ENCODE measurements around the gene FHAD1.
"Not testable (repeated sequence)": the region's sequence is repeated elsewhere in the genome, so short reads cannot be mapped to it uniquely, and the experiment has no call there.

FHAD1 gene

DNA sequence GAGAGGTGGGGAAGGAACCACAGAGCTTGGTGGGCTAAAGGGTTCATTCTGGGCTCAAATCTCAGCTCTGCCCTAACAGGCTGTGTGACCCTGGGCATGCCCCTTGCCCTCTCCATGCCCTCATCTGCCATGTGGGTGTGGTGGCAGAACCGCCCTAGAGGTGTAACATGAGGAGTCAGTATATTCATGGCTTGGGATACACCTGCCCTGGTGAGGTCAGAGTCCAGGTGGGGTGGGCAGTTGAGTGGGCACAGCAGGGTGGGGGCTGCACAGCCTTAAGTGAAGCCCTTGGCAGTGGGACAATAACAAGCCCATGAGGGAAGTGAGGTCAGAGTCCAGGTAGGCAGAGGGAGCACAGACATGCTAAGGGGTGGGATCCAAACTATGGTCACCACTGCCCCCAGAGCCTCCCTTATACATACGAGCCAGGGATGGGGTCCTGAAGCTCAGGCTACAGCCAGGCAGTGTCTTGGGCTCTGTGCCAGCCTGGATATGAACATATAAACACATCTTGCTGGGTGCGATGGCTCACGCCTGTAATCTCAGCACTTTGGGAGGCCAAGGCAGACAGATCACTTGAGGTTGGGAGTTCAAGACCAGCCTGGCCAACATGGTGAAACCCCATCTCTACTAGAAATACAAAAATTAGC, 103.7 kb downstream of the FHAD1 start:
- DNase-seq = no peak

DNA sequence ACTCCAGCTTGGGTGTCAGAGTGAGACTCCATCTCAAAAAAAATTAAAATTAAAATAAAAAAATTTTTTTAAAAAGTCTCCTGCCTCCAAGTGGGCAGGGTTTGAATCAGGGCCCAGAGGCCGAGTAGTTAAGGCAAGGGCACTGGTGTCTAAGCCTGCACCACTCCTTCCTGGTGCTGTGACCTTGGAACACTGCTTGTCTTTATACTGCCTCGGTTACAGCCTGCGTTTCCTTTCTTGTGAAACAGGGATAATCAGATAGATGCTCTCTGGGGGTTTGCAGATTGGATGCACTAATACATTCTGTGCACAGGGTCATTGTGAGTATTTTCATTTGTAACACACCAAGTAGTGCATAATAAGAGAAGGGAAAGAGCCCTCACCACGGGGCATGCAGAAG, 104.3 kb downstream of the FHAD1 start:
- DNase-seq = no peak

DNA sequence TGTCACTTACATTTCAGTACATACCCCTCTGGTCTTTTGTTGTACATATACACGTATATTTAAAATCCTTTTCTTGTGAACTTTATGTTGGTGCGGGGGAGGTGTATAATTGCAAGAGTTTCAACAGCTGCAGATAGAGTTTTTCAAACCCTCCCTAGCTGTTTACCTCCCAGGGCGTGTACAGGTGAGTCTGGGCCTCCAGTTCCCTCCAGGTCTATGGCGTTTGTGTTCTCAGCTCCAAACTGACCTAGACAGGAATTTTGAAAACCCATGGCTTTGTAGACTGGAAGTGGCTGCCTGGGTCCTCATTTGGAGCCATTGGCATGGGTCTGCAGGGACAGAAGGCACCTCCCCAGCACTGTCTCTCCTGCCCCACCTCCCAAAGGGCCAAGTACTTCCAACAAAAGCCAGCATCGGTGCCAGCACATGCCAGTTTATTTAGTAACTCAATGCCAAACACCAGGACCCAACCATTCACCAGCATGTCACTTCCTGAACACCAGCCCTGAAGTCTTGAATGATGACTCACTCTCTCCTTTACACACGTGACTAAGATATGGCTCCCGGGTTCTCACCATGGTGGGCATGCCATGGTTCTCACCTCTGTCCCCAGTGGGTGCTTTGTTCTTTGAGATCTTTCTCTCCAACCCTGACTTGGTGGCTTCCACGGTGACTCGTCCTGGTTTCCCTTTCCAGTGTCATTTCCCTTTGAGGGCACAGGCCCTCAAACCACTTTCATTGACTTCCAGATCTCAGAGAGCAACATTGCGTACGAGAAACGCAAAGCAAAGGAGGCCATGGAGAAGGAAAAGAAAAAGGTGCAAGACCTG, 105.3 kb downstream of the FHAD1 start:
- DNase-seq = peak; percentile 23

DNA sequence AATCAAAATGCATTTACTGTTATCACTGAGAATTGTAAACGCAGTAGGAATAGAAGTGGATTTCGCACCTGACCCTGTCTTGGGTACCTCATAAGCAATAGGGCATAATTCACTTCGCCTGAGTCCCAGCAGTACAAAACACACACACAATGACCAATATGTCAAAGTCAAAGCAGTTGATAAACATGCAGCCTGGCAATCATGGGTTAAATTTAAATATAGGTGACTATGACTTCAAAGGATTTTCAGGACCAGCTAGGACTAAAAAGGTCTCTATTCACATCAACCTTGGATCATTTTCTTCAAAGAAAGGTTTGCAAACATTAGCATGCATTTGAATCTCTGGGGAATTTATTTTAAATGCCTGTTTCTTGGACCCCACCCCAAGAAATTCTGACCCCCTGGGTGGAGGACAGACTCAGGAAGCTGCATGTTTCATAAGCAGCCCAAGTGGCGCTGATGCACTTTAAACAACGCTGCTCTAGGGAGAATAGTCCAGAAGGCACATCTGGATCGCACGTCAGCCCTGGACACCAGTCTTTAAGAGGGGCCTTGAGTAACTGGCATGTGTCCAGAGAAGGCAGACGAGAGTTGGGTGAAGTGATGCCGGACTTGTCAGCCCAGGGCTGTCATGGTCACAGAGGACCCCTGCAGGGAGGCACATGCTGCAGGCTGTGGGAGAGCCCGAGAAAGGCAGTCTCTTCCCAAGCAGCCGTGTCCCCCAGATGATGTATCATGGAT, 107.0 kb downstream of the FHAD1 start:
- peak; percentile 14 for DNase-seq

DNA sequence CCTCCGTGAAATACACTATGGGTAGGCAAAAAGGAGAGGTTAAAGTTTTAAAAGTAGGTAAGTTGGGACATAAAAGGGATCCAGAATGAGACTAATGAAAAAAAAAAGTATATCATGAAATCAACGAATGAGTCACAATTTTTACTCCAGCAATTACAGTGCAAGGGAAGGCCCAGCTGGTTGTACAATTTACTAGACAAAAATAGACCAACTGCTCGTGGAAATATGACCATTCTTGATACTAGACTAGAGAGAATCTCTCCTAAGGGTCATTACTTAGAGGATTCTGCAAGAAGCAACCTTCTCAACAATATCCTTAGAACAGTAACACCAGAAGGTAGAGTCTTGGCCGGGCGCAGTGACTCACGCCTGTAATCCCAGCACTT, 107.5 kb downstream of the FHAD1 start:
- DNase-seq = no peak

DNA sequence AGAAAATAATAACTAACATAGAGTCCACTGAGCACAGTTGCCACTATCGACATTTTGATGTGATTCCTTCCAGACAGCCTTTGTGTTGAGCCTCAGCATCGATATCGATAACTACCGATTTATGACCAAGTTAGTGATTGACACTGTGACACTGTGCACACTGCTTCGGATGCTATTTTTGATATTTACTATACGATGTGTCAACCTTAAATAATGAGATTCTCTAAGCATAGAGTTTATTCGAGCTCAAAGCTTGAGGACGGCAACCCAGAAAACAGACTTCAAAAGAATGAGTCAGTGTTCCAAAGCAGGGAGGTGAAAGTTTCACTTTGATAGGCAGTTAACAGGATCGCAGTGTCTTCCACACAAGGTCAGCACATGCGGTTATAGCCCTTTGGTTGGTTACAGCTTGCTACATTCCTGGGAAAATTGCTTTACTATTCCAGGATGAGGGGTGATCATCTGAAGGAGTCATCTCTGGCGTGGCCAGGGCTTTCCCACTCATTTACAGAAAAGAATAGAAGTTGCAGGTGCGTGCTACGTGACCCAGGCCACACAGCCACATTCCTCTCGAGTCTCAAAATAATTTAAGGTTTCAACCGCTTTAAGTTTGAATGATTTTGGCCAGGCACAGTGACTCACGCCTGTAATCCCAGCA, 109.1 kb downstream of the FHAD1 start:
- DNase-seq = no peak

DNA sequence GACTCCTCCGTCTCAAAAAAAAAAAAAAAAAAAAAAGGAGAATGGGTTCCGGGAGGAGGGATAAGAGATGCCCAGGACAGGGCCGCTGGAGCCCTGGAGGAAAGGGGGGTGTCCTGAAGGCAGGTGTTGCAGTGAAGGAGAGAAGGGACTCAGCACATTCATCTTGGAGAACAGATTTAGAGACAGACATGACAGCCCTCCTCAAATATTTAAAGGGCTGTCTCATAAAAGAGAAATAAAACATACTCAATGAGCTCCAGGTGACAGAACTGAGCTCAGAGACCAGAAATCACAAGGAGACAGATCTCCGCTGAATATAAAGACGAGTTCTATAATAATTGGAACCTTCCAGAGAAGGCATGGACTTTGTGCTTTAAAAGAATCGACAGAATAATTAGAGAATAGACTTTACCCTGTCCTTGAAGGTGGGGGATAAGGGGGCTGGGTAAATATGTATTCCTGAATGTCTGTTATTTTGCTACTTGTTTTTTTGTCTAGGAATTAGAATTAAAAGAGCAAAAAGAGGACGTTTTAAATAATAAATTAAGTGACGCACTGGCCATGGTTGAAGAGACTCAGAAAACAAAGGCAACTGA, 110.7 kb downstream of the FHAD1 start:
- no peak for DNase-seq

DNA sequence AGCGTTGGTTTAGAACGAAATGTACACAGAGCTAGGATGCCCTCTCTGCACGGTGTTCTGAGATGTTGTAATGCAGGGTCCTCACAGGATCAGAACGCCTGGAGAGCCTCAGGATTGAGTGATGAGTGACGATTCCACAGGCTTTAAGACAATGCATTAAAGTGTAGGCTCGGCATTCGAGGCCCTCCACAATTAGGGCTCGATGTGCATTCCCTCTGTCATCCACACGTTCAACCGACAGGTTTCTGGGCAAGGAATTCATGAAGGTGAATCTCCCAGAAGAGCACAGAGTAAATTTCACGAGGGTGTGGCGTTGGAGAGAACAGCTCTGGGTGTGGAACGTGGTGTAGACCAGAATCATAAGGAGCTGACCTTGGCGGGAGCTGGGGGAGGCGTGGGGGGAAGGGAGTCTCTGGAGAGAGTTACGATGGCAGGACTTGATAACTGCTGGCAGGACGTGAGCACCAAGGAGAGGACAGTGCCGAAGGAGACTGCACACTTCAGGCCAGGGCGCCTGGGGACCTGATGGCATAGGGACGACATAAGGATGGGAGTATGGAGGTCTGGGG, 111.6 kb downstream of the FHAD1 start:
- no peak for DNase-seq

DNA sequence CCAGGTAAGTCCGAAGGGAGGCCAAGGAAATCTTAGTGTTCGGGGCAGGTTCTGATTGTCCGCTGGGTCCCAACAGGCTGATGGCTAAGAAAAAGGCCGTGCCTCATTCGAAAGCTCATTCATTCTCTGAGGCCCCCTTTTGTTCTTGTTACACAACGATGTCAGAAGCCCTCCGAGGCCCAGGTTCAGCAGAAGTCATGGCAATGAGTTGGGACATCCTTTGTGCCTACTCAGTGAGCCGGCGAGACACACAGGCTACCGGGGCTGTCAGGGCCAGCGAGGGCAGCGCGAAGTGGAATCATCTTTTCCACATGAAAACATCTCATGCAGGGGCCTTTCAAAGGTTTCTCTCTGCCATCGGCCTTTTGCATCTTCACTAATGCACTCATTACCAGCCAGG, 113.7 kb downstream of the FHAD1 start:
- DNase-seq = no peak

DNA sequence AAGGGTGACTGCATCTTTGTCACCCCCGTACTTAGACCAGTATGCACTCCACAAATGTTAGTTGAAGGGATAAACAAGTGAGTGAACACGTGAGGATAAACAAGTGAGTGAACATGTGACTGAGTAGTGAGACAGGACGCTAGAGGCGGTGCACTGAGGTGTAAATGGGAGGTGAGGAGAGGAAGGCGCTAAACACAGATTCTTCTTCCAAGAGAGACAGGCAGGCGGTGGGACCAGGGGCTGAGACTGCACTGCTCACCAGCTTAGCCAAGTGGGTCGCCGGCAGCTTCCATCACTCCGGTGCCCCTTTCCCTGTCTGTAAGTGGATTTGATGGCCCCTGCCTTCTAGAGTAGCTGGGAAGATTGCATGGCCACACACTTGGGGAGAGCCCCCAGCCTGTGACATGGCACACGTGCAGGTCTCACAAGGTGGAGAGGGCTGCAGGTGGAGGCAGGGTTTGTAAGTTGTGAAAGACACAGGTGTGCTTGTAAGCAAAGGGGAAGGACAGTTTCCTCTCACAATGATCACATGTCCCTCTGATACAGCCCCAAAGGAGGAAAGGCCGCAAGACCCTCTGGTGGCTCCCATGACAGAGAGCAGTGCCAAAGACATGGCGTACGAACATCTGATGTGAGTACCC, 115.2 kb downstream of the FHAD1 start:
- no peak for DNase-seq

DNA sequence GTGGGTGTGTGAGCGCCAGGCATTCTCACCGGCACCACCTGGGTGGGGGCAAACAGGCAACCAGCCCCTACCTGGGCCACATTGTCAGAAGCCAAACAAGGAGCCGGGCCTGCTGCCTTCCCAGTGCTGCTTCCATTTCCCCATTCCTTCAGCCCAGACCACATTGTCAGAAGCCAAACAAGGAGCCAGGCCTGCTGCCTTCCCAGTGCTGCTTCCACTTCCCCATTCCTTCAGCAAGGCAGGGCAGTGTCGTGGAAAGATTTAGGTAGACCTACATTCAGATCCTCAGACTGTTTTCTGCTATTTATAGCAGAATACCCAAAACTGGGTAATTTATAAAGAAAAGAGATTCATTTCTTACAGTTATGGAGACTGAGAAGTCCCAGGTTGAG, 115.7 kb downstream of the FHAD1 start:
- no peak for DNase-seq

DNA sequence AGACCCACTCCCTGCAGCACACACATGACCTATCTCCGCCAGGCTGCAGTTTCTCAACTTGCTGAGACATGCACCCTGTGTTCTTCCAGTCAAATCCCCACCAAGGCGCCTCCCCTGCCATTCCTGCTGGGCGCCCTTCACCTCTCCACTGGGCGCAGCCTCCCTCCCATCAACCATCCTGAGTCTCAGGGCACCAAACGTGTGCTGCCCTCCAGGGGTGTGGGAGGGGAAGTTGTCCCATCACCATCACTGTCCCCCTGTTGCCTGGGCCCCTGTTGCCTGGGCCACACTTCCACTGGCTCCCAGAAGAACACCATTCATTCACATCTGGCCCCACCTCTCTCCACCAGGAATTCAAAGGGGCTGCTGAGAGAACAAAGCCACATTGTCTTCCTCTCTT, 117.7 kb downstream of the FHAD1 start:
- no peak for DNase-seq

DNA sequence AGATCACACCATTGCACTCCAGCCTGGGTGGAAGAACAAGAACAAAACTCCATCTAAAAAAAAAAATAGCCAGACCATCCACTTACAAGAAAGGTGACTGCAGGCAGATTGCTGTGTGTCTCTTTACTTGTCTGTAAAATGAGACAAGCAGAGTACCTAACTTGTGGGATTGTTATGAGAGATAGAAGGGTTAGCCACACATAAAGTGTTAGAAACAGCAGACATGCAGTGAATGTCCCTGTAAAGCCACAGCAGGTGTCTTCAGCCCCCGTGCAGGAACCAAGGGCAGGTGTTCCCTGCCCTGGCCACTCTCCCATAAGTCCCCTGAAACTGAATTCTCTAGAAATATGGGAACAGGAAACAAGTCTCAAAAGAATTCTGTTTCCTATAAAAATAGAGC, 121.9 kb downstream of the FHAD1 start:
- no peak for DNase-seq

DNA sequence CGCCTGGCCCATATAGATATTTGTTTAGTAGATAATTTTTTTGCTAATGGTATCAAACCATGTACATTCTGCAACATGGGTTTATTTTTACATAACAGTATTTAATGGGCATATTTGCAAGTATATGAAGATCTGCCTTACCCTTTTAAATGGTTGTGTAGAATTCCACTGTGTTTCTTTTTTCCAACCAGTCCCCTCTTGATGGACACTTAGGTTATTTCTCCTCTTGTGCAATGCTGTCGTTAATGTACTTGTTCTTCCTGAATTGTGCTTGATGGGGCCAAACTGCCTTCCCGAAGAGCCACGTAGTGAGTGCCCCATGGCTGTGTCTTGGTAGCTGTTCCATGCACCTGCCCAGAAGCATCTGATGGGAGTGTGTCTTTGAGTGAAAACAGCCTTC, 123.2 kb downstream of the FHAD1 start:
- no peak for DNase-seq

DNA sequence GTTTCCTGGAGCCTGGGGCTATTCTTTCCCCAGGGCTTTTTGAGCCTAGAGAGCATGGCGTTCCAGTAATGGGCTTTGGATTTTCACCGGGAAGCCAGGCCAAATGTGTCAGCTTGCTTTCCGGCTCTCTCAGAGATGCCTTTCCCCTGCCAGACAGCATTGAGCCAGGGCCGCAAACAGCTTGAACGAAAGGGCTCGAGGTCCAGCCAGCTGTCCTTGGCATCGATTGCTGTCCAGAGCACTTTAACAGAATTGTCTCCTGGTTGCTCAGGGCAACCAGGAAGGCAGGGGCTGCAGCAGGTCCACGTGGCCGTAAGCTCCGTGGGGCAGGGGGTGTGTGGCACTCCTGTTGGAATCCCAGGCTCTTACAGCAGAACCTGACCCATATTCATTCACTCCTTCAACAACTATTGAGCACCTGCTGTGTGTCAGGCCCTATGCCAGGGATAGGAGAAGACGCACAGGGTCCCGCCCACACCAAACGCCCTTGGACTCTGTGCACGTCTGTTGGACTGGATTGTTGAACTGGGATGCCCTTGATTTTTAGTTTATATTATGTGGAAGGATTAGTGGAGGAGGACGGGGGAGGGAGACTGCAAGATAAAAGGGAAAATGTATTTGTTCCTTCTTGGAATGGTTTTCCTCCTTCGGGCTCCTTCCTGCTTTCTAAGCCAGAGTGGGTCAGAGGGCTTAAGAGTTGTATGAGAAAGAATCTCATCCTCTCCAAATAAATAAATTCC, 123.9 kb downstream of the FHAD1 start:
- DNase-seq = no peak

DNA sequence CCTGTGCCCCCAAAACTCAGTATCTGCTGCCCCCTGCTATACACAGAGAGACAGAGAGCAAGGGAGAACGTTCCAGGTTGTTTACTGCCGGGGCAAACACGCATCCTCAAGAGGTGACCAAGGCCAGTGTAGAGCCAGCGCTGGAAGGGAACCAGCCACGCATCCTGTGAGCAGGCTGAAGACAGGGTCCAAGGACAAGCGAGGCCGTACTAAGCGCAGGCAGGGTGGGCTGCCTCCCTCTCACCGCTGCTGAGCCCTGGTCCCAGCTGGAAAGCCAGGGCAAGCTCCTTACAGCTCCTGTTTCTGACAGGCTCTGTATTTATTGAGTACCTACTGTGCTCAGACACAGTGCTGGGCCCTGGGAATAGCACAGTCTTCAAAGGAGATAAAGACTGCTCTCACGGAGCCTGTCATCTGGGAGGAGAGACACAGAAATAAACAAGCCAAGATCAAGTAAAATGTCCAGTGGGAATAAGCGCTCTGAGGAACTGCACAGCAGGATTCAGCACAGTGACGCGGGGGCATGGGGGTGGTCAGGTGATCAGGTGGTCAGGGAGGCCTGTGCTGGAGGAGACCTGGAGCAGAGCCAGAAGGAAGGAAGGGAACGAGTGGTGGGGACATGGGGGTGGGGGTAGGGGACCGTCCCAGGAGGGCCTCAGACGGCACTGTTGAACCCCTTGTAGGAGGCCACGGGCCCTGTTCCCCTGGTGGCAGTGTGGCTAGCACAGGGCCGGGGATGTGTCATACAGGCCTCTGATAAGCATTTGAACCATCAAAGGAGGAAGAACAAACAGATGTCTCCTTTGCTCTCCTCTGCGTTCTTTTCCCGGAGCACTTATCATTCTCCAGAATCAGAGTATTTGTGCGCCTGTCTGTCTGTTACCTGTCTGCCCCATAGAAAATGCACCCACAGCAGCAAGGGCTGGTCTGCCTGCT, 124.9 kb downstream of the FHAD1 start:
- no peak for DNase-seq

DNA sequence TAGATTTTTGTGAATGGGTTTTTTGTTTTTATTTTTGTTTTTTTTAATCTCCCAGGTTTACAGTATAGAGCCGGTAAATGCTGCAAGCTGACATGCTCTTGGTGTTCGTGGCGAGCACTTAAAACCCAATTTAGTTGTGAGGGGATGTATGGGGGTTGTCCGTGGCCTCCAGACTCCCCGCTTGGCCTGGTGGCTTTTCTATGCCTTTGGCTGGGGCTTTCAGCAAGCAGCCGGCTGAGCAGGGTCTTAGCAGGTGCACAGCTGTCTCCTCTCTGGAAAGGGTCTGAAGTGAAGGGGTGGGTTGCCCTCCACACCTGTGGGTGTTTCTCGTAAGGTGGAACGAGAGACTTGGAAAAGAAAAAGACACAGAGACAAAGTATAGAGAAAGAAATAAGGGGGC, 131.7 kb downstream of the FHAD1 start:
- DNase-seq = no peak

DNA sequence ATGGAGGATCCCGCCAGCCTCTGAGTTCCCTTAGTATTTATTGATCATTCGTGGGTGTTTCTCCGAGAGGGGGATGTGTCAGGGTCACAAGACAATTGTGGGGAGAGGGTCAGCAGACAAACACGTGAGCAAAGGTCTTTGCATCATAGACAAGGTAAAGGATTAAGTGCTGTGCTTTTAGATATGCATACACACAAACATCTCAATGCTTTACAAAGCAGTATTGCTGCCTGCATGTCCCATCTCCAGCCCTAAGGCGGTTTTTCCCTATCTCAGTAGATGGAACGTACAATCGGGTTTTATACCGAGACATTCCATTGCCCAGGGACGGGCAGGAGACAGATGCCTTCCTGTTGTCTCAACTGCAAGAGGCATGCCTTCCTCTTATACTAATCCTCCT, 132.1 kb downstream of the FHAD1 start:
- DNase-seq = not testable (repeated sequence)

DNA sequence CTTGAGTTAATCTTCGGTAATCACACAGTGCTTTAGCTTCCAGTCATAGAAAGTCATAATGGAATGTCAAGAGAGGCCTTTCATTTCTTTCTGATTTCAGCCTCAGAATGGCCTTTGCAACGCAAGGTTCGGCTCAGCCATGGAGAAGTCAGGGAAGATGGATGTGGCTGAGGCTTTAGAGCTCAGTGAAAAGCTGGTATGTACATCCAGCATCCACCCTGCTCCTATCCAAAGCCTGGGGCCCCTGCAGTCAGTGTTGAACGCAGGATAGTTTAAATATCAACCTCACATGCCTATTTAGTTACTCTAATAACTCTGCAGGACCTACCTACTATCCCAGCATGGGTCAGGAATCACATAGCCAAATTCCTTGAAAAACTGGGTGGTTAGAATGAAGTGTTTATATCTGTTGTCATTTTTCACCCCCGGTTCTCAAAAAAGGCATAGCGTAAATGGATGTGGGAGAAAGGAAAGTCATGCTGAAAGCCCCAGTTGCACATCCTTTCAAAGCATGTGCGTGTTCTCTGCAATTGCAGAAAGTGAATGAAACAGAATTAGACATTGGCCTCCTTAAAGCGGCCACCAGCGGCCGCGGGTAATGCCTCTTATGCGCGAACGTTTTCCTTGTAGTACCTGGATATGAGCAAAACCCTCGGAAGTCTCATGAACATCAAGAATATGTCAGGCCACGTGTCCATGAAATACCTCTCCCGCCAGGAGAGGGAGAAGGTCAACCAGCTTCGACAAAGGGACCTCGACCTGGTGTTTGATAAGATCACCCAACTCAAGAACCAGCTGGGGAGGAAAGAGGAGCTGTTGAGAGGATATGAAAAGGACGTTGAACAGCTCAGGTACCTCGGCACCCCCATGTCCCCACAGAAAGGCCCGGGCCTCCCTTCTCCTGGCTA, 133.8 kb downstream of the FHAD1 start:
- no peak for DNase-seq
